A673 (cell line): ENCODE data around the gene NECAP2. TPM values are rescaled to one million over a fixed set of nuclear protein-coding genes. Genes with fewer than 3 reads are reported as not detected.

ENCODE experiments used
- BruUV-seq: library from RNA; stranded (reverse); fragments of 400-500 nt; replicated peaks from 2 replicates; lab custom pipeline; 2021; lab: Mats Ljungman, UMichigan
- CTCF ChIA-PET: fragments of 300-600 bp; sonication (Branson Sonifier 250); formaldehyde crosslinking; loops from one replicate; lab custom pipeline; 2022; ENCODE audit warnings: antibody characterized with exemption; lab: Charles Lee
- POLR2A ChIA-PET: fragments of 300-600 bp; sonication (Branson Sonifier 250); formaldehyde crosslinking; loops from one replicate; lab custom pipeline; 2022; ENCODE audit warnings: antibody characterized with exemption; ENCODE audit not compliant: low non-redundant PET; lab: Charles Lee
- DNase-seq: peaks from one replicate; pipeline ENCODE4 v3.0.0-alpha.2; 2015; ENCODE audit warnings: low spot score
- H3K27ac ChIP-seq: fragments of 200-600 bp; sonication (generic); 2 replicates; pipeline ENCODE4 v1.5.1; 2016; ENCODE audit warnings: mixed run types, low read depth, mild to moderate bottlenecking, mixed read lengths, antibody characterized with exemption, low read length; ENCODE audit not compliant: poor library complexity, severe bottlenecking
- H3K27me3 ChIP-seq: fragments of 200-600 bp; sonication (generic); replicated peaks from 2 replicates; pipeline ENCODE4 v1.6.1; 2017; ENCODE audit warnings: mixed run types, low read depth, mild to moderate bottlenecking, mixed read lengths, antibody characterized with exemption, low read length; ENCODE audit not compliant: insufficient read depth, poor library complexity
- H3K36me3 ChIP-seq: fragments of 200-600 bp; sonication (generic); 2 replicates; pipeline ENCODE4 v1.6.1; 2016; ENCODE audit warnings: mixed run types, mild to moderate bottlenecking, mixed read lengths, antibody characterized with exemption, low read length; ENCODE audit not compliant: insufficient read depth, poor library complexity, severe bottlenecking
- H3K4me1 ChIP-seq: fragments of 200-600 bp; sonication (generic); 2 replicates; pipeline ENCODE4 v1.6.1; 2017; ENCODE audit warnings: mixed run types, mild to moderate bottlenecking, mixed read lengths, antibody characterized with exemption, low read length; ENCODE audit not compliant: insufficient read depth, poor library complexity, severe bottlenecking
- H3K4me3 ChIP-seq: fragments of 200-600 bp; sonication (generic); 2 replicates; pipeline ENCODE4 v1.5.1; 2016; ENCODE audit warnings: low read depth, mixed run types, mild to moderate bottlenecking, mixed read lengths, low read length; ENCODE audit not compliant: poor library complexity, severe bottlenecking
- H3K9me3 ChIP-seq: fragments of 200-600 bp; sonication (generic); 2 replicates; pipeline ENCODE4 v1.6.1; 2016; ENCODE audit warnings: mixed run types, low read depth, mild to moderate bottlenecking, mixed read lengths, antibody characterized with exemption, low read length; ENCODE audit not compliant: poor library complexity, severe bottlenecking
- EZH2 ChIP-seq: fragments of 200-600 bp; sonication (generic); IDR thresholded peaks from 2 replicates; pipeline ENCODE4 v1.6.1; 2017; ENCODE audit warnings: borderline replicate concordance, low read depth, mild to moderate bottlenecking, mixed read lengths, antibody characterized with exemption, low read length; ENCODE audit not compliant: poor library complexity, severe bottlenecking
- intact Hi-C: fragments of 100-400 bp; cut with micrococcal nuclease; formaldehyde crosslinking; loops from one replicate; pipeline ENCODE4 v1.10.0; 2022; ENCODE audit not compliant: unreplicated experiment
- total RNA-seq: library from RNA; stranded (reverse); gene quantifications from 2 replicates; pipeline ENCODE4 v1.2.3, GENCODE V29; 2021
- TF ChIP-seq, protein P1 (sequence below): fragments of 300-800, 200-600 bp; sonication (generic); conservative IDR thresholded peaks from 2 replicates; pipeline ENCODE4 v1.5.1; 2017; ENCODE audit warnings: low read depth, mild to moderate bottlenecking, antibody characterized with exemption, low read length, moderate library complexity, mixed read lengths

NECAP2 gene
- total RNA-seq, 1 experiment from 2014 or later = 47.6 TPM

DNA sequence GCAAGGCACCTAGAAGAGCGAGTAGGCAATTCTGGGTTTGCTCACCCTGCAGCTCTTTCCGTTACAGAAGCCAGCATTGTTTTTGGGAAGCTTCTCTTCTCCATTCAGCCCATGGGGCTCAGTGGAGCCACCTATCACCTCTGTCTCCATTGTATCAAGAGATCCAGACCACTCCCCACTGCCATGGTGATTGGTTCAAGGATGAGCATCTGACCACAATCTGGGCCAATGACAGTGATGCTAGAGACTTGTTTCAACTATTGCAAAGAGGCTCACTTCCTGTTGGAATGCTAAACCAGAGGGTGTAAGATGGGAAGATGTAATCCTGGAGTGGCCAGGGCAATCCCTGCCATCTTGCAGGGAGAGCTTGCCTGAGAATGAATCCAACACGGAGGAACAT is 9.9 kb upstream of the NECAP2 start:
- Histone ChIP-seq H3K9me3 (no peaks in the 10 kb centered on the region), H3K27me3 (no peaks in the 10 kb centered on the region), H3K4me1 (no peaks in the 10 kb centered on the region), H3K4me3 (no peak overlapping the region), H3K27ac (no peak overlapping the region), H3K36me3 (no peaks in the 10 kb centered on the region)
- CTCF ChIA-PET = no interaction called here
- no peak for TF ChIP-seq EZH2
- BruUV-seq = no TSS peak
- POLR2A ChIA-PET = no interaction called here
- intact Hi-C loops = no loop called here
- peak; percentile 48 for DNase-seq

DNA sequence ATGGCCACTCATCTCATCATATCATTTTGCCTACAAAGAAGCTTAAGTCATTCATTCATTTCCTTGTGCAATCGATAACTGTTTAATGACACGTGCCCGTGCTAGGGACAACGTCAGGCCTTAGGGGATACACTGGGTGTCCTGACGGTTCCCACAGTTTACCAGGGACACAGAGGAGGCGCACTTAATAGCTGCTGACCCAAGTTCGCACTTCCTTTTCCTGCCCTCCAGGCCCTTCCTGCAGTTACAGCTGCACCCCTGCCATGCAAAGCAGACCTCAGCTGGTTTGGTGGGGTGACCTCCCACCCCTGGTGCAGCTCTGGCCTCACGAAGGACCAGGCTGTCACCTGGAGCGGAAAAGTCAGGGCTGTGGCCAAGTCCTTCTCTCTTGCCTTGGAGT is 7.5 kb upstream of the NECAP2 start:
- intact Hi-C loops = no loop called here
- Histone ChIP-seq H3K27ac (no peak overlapping the region), H3K9me3 (no peaks in the 10 kb centered on the region), H3K4me3 (no peak overlapping the region), H3K4me1 (no peaks in the 10 kb centered on the region), H3K36me3 (no peaks in the 10 kb centered on the region), H3K27me3 (no peaks in the 10 kb centered on the region)
- POLR2A ChIA-PET = no interaction called here
- no TSS peak for BruUV-seq
- no peak for TF ChIP-seq EZH2
- TF ChIP-seq, protein P1, sequence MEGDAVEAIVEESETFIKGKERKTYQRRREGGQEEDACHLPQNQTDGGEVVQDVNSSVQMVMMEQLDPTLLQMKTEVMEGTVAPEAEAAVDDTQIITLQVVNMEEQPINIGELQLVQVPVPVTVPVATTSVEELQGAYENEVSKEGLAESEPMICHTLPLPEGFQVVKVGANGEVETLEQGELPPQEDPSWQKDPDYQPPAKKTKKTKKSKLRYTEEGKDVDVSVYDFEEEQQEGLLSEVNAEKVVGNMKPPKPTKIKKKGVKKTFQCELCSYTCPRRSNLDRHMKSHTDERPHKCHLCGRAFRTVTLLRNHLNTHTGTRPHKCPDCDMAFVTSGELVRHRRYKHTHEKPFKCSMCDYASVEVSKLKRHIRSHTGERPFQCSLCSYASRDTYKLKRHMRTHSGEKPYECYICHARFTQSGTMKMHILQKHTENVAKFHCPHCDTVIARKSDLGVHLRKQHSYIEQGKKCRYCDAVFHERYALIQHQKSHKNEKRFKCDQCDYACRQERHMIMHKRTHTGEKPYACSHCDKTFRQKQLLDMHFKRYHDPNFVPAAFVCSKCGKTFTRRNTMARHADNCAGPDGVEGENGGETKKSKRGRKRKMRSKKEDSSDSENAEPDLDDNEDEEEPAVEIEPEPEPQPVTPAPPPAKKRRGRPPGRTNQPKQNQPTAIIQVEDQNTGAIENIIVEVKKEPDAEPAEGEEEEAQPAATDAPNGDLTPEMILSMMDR = no peak
- CTCF ChIA-PET = no interaction called here
- DNase-seq = no peak

DNA sequence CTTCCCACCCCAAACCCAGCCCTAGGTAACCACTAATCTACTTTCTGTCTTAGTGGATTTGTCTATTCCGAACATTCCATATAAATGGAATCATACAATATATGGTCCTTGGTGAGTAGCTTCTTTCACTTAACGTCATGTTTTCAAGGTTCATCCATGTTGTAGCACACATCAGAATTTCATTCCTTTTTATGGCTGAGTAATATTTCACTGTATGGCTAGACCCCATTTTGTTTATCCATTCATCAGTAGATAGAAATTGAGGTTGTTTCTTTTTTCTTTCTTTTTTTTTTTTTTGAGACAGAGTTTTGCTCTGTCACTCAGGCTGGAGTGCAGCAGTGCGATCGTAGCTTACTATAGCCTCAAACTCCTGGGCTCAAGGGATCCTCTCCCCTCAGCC is 6.5 kb upstream of the NECAP2 start:
- ChIA-PET CTCF (no interaction called here), POLR2A (no interaction called here)
- no peaks in the 10 kb centered on the region for H3K4me1 ChIP-seq
- no peaks in the 10 kb centered on the region for H3K27me3 ChIP-seq
- no peak overlapping the region for H3K27ac ChIP-seq
- DNase-seq = no peak
- intact Hi-C loops = no loop called here
- no TSS peak for BruUV-seq
- no peaks in the 10 kb centered on the region for H3K36me3 ChIP-seq
- no peak overlapping the region for H3K4me3 ChIP-seq
- H3K9me3 ChIP-seq = no peaks in the 10 kb centered on the region
- TF ChIP-seq EZH2 = no peak
- TF ChIP-seq, protein P1 = no peak

DNA sequence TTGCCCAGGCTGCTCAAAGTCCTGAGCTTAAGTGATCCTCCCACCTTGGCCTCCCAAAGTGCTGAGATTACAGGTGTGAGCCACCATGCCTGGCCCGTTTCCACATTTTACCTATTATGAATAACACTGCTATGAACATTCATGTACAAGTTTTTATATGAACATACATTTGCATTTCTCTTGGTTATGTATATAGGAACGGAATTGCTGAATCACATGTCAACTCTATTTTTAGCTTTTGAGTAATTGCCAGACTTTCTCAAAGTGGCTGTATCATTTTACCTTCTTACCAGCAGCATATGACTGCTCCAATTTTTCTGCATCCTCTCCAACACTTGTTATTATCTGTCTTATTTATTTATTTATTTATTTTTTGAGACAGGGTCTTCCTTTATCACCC is 6.0 kb upstream of the NECAP2 start:
- H3K4me3 ChIP-seq = no peak overlapping the region
- CTCF ChIA-PET = no interaction called here
- BruUV-seq = no TSS peak
- no peak for DNase-seq
- POLR2A ChIA-PET = interaction anchor here (0.5 kb wide), 1 partner anchor 54 kb away, joined by 4 read pairs; no protein-coding TSS in a partner anchor
- intact Hi-C loops = no loop called here
- H3K4me1 ChIP-seq = no peaks in the 10 kb centered on the region
- no peak for TF ChIP-seq EZH2
- TF ChIP-seq, protein P1 = no peak
- H3K27me3 ChIP-seq = no peaks in the 10 kb centered on the region
- no peaks in the 10 kb centered on the region for H3K36me3 ChIP-seq
- no peaks in the 10 kb centered on the region for H3K9me3 ChIP-seq
- H3K27ac ChIP-seq = no peak overlapping the region
